Measurements from ENCODE around the gene TXNRD2.
"Not testable (repeated sequence)": the region's sequence is repeated elsewhere in the genome, so short reads cannot be mapped to it uniquely, and the experiment has no call there.

TXNRD2 gene

DNA sequence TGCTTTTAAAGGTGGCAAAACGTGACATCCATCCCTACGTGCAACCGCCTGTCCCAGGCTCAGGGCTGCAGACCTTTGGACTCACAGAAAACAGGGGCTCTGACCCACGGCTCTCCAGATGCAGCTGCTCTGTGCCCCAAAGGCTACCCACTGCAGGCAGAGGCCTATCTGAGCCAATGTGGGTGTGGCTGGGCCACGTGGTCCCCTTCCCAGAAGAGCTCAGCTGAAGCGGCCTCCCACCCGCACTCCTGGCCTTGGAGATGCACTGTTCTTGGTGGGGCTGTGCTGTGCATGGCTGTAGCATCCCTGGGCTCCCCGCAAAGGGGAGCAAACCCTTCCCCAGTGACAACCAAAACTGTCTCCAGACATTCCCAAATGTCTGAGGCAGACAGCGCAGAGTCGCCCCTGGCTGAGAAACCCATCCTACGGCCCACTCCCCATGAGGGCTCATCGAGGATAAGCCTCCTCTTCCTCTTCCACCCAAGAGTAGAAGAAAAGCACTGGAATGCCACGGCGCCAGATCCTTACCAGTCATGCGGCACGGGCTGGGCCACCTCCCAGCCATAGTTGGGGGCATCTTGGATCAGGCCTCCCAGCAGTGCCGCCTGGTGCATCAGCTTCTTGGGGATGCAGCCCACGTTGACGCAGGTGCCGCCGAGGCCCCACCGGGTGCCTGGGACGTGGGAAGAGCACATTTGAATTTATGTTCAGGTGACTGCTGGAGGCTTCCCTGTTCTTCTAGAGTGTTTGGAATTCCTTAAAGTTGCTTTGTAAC is 23.1 kb downstream of the TXNRD2 start:
- no peak for DNase-seq

DNA sequence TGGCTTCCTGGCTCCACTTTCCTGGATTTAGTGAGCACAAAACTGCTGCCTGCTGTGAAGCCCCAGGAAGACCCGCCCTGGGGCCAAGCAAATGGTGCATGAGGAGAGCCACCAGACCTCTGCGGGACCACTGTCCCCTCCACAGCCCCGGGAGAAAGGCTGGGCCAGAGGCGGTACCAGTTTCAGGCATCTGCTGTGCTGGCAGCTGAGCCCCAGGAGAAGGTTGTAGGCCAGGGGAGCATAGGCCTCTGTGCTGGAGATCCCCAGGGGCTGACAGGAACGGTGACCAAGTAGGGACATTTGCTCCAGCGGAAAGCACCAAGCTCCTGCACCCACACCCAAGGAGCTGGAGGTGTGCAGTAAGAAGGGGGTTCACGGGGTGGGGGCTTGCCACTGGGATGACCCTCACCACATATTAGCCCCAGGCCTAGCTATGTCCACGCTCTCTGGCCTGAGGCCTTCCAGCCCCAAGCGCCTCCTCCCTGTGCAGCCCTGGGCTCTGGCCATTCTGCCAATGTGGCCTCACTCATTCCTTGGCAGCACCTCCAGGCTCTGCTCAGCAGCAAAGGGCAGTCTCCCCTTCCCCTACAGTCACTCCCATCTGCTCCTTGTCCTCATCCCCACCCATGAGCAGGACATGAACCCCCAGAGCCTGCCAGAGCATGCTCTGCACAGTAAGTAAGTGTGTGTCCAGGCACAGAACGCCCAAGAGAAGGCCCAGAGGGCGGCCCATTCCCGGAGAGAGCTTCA is 24.1 kb downstream of the TXNRD2 start:
- DNase-seq = no peak

DNA sequence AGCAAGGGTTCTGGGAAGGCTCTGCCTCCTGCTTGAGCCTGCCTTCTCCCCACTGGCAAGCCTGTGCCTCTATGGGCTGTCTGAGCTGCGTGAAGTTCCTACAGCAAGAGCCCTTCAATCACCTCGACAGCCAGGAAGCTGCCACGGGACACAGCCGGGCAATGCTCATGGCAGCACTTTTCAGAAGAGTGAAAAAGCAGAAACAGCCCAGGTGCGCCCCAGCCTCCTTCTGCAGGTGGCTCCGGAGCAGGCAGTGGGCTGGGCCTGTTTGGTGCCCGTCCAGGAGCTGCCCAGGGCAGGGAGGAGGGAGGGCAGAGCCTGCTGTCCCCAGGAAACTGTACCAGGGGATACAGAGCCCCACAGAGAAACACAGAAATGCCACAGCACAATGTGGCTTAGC is 24.7 kb downstream of the TXNRD2 start:
- DNase-seq = no peak

DNA sequence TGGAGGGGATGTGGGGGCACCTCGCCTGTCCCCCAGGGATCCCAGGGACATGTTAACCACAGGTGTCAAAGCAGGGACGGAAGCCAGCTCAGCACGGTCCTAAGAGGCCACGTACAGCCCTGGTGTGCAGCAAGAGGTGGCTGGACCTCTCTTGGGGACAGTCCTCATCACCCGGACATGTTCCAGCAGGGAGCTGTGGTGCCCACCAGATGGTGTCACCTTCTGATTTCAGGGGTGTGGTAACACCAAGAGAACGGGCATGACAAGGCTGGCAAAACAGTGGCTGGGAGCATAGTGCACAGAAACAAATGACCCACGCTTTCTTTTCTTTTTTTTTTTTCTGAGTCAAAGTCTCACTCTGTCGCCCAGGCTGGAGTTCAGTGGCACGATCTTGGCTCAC is 25.6 kb downstream of the TXNRD2 start:
- DNase-seq = no peak

DNA sequence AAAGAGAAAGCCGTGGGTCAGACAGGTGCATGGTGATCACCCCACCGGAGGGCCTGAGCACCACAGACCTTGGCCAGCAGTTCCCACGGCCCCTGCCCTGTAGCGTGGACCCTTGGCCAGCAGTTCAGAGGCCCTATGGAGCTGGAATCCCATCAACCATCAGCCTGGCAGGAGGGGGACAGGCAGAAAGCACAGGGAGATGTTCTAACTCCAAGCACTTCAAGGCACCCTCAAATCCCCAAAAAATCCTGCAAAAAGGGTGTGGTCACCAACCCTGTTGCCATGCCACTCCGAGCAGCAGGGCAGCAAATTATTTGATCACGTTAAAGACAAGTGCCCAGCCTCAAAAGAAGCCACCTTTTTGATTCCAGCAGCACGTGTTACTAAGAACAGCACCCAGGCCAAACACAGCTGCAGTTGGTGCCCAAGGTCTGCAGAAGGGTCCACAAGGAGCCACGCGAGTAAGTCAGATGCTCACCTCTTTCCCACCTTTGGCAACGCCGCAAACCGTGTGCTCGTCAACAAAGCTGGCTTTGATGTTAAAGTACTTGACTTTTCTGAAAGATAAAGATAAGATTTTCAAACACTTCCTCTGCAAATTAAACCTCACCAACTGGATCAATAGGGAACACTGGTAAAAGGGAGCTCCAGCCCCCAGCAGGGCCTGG is 26.2 kb downstream of the TXNRD2 start:
- no peak for DNase-seq

DNA sequence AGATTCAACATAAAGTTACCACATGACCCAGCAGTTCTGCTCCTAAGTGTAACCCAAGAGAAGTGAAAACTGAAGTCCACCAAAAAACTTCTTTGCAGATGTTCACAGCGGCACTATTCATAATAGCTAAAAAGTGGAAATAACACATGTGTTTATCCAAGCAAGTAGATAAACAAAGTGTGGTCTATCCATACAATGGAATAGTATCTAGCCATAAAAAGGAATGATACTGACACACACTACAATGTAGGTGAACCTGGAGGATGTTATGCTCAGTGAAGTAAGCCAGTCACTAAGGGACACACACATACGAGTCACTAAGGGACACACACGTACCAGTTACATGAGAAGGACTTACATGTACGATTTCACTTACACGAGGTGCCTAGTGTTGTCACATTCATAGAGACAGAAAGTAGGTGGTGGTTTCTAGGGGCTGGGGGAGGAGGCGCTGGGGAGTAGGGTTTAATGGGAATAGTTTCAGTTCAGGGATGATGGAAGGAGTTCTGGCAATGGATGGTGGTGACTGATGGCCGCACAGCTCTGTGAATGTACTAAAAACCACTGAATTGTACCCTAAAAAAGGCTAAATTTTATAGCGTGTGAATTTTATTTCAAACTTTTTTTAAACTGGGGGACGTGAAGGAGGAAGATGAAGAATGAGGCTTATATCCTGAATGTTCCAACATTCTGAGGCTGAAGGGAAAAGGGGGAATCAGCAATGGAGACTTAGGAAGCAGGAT is 27.2 kb downstream of the TXNRD2 start:
- DNase-seq = no peak

DNA sequence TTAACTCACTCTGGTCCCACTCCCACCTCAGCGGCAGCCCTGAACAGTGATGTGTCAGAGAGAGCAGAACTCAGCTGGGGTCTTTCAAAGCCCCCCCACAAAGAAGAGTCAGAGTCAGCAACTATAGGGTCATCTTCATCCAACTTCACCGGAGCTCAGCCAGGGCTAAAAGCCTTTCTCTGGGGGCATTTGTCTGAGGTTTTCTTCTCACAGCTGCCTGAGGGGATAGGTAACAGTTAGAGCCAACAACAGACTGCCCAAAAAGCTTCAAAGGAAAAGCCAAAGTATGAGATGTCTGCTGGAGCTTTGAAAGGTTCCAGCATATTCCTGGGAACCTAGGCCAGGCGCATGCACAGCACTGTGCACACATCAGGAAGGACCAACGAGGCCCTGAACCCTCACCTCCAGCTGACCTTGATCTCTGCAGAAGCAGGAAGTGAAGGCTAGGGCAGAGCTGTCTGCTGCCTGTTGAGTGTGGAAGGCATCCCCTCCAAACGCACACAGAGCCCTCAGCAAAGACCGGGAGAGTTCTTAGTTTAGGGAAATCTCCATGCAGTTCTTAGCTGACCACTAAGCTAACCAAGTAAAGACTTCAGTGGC is 28.2 kb downstream of the TXNRD2 start:
- no peak for DNase-seq

DNA sequence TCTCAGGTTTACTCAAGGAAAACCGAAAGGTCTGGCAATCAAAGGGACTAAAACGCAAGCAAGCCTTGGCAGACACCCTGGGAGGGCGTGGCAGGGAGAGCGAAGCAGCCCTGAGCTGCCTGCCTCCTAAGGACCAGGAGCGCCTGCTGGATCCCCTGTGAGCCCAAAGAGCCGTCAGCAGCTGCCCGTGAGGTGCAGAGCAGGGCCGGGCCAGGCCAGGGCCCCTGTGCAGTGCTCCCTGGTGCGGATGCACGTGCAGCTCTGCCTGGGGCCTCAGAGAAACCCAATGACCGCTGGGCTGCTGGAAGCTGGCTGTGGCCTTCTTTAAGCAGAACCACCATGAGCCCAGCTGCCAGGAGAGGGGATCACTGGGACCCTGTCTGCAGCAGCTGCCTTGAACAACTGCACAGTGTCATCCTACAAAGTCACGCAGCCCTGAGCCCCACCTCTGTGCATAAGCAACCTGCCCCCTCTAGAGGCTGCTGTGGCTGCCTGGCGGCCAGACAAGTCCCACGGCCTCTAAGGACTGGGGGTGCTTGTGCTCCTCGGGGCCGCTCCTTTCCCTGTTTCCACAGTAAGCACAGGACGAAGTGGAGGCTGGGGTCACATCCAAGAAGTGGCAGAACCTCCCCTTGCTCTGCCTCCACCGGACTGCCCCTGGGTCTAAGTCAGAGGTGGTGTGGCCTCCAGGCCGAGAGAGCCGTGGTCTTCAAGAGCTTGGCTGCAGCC is 29.2 kb downstream of the TXNRD2 start:
- no peak for DNase-seq

DNA sequence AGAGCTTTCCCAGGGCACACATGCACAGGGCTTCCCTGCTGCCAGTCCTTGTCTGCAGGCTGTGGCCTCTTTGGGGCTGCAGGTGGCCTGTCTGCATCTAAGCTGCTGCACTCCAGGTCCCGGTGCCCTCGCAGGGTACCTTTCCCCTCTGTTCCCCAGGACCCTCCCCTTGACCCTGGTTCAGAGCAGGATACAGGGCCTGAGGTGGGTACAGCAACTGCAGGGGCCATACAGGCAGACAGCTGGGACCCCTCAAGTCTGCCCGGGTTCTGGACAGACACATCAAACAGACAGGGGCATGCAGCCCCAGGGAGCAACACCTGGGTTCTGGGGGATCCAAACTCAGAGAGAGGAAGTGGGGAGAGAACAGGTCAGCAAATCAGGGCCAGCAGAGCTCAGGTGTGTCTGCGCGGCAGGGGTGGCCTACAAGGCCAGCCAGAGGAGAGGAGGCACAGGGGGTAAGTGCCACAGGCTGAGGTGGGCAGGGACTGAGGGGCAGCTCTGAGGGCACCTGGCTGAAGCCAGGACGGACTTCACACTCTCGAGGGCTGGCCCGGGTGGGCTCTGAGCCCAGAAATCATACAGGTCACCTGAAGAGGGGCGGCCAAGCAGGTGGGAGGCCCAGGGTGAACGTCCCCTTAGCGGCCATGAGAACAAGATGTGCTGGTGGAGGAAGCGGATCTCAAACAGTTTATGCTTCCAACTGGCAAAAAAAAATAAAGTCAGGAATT is 29.9 kb downstream of the TXNRD2 start:
- no peak for DNase-seq

DNA sequence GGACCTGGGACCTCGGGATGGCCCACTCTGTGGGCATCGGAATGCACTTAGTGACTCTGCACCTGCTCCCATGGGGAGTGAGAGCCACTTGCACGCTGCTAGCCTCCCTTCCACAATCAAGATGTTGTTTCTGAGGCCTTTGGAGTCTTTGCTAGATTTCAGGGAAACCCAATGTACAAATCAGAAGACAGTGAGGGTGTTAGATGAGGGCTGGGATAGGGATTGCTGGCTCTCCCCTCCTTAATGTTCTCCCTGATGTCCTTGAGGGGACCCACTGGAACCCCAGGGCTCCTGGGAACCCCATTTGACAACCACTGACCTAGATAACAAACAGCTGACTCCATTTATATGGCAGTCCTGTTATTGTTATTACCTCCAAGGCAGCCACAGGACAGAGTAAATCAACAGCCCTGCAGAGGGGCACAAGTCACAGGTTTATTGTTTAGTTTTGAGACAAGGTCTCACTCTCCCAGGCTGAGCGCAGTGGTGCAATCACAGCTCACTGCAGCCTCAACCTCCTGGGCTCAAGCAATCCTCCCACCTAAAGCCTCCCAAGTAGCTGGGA is 31.4 kb downstream of the TXNRD2 start:
- DNase-seq = no peak

DNA sequence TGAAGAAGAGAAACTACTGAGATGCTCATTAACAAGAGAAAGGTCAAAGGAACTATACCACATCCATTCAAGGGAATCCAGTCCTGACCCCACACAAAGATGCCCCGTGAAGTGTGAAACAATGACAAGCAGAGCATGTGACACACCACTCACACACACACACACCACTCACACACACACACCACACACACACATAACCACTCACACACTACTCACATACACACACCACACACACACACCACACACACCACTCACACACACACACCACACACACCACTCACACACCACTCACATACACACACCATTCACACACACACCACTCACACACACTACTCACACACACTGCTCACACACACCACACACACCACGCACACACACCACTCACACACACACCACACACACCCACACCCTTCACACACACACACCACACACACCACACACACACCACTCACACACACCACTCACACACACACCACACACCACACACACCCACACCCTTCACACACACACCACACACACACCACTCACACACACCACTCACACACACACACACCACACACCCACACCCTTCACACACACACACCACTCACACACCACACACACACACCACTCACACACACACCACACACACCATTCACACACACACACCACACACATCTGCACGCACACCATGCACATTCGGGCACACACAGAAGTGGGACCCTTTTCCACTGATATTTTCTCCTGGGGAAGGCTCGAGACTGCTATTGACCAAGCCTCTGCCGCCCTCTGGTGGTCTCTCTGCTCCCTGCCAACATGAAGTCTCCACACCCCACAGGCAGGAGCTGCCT is 32.1 kb downstream of the TXNRD2 start:
- DNase-seq = peak; percentile 68

DNA sequence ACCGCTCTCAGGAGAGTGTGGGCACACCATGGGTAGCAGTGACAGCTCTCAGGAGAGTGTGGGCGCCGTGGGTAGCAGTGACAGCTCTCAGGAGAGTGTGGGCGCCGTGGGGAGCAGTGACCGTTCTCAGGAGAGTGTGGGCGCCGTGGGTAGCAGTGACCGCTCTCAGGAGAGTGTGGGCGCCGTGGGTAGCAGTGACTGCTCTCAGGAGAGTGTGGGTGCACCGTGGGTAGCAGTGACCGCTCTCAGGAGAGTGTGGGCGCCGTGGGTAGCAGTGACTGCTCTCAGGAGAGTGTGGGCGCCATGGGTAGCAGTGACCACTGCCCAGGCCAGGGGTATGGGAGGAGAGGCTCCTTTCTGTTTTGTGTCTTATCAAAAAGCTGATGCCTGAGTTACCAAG is 33.7 kb downstream of the TXNRD2 start:
- DNase-seq = not testable (repeated sequence)

DNA sequence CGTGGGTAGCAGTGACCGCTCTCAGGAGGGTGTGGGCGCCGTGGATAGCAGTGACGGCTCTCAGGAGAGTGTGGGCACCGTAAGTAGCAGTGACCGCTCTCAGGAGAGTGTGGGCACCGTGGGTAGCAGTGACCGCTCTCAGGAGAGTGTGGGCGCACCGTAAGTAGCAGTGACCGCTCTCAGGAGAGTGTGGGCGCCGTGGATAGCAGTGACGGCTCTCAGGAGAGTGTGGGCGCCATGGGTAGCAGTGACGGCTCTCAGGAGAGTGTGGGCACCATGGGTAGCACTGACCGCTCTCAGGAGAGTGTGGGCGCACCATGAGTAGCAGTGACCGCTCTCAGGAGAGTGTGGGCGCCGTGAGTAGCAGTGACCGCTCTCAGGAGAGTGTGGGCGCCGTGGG is 34.8 kb downstream of the TXNRD2 start:
- DNase-seq = not testable (repeated sequence)

DNA sequence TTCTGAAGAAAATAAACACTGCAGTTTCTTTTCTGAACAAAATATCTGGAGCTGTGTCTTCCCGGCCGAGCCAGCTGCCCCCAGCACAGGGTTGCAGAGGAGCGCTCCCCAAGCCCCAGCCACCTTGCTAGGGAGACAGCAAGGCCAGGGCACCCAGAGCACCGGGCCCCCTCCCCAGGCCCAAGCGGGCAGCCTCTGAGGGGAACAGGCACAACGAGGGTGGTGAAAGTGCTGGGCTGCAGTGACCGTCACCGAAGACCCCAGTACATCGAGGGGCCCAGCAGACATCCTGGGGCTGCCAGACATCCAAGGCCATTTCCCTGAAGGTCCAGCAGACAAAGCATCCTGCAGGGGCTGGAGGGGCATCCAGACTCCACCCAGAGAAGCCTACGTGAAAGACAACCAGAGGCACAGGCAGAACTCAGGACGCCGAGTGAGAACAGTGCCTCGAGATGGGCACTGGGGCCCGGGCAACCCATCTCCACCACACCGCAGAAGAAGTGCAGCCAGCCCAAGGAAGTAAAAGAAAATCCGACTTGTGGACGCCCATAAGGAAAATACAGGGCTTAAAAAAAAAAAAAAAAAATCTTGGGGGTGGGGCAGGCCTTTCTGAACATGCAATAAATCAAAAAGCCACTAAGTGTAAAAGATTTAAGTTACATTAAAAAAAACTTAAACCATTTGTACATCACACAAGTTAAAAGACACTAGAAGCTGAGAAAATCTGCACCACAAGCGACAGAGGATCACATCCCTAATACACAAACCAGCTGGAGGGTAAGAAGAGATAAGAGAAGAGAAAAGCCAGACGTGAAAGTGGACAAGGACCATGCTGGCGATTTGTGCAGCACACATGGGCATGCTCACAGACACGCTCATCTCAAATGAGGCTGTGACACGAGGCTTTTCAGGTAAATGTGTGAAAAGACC is 36.0 kb downstream of the TXNRD2 start:
- no peak for DNase-seq

DNA sequence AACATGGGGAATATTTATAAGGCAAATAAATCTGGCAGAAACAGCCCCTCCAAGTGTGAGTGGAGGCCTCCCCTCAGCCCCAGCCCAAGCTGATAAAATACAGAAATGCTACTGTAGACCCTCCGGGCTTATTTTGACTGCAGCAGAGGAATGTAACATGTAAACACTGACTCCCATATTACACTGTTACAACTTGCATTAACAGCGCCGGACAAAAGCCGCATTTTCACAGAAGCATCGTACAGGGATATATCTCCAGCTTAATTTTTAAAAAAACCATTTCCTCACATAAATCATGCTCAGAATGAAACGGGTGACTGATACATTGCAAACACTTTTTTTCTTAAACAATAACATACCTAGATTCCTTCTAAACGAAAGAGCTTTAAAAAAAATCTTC is 36.7 kb downstream of the TXNRD2 start:
- DNase-seq = no peak

DNA sequence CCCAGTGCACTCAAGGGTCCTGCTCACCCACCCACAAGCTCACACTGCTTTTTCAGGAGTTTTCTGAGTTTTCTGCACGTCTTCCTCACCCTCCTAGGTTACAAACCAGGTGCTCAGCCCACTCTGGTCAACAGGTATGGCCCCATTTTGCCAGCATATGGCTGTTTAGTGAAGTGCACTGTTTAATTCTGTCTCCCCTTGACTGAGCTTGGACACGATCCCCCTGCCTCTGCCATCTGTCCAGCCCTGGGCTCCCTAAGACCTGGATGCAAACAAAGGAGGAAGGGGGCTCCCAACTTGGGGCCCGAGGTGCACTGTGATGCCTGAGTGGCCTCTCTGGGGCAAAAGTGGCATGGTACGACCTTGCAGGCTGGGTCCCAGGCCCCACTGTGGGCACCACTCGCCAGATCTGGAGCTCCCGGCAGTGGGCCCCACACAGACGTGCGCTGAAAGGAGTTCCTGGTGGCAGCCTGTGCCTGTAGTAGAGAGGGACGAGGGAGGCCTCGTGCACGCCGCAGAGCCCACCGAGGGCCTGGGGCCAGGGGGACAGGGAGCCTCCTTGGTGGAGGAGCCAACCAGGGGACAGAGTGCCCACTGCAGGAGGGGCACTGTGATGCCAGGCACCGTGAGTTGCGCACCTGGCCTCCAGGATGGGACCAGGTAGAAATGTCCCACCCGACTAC is 37.3 kb downstream of the TXNRD2 start:
- no peak for DNase-seq

DNA sequence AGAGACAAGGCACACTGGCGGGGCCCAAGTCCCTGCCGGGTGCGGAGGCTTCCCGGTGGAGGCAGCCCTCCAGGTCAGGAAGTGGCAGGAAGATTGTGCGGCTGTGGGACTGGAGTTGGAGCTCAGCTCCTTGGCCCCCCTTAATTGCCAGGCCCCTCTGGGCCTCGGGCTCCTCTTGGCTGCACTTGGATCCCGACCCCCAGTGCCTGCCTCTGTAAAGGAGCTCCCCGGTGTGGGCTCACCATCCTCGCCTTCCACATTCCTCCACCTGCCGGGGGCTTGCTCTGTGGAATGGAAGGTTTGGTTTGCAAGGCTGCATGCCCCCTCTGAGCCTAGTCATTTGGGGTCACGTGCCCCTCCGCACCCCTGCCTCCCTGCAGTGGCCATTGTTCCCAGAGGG is 38.1 kb downstream of the TXNRD2 start:
- DNase-seq = no peak

DNA sequence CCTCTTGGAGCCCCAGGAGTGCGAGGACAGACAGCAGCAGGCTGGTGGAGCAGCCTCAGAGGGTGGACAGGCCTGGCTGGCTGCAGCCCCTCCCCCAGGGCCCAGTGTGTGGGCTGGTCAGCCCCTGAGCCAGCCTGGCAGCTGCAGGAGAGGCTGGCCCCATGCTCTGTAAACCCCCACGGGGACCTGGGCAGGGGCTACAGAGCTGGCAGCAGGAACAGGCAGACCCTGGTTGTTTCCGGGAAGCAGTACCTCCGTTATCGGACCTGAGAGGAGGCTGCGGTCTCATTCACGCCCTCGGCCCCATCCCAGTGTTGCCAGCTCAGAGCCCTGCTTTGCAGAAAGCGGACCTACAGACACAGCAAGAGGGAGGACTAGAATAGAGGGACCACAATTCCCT is 38.6 kb downstream of the TXNRD2 start:
- DNase-seq = no peak
